RWPE2 (cell line): Measurements from ENCODE around the gene LRCH1.

ENCODE experiments used
- ATAC-seq: fragments of 200-7000 bp; cut with Tn5 transposase; 3 replicates; pipeline ENCODE4 v1.9.1; 2021; ENCODE audit warnings: low read depth
- DNase-seq: peaks from one replicate; pipeline ENCODE4 v3.0.0-alpha.2; 2020; ENCODE audit warnings: low spot score
- H3K27ac ChIP-seq: fragments of 450-650 bp; 2 replicates; pipeline ENCODE4 v1.5.1; 2017; ENCODE audit warnings: mild to moderate bottlenecking; ENCODE audit not compliant: poor library complexity, severe bottlenecking
- H3K27me3 ChIP-seq: fragments of 250-450 bp; sonication (Bioruptor Pico); 2 replicates; pipeline ENCODE4 v1.5.1; 2021; ENCODE audit warnings: mild to moderate bottlenecking, moderate library complexity; ENCODE audit not compliant: insufficient read depth, poor library complexity, severe bottlenecking
- H3K36me3 ChIP-seq: fragments of 250-450 bp; sonication (Bioruptor Pico); 2 replicates; pipeline ENCODE4 v1.5.1; 2020; ENCODE audit warnings: low read depth, mild to moderate bottlenecking, moderate library complexity
- H3K4me1 ChIP-seq: fragments of 250-450 bp; sonication (Bioruptor Pico); 2 replicates; pipeline ENCODE4 v1.5.1; 2021; ENCODE audit warnings: mild to moderate bottlenecking, moderate library complexity; ENCODE audit not compliant: insufficient read depth, poor library complexity, severe bottlenecking
- H3K4me3 ChIP-seq: fragments of 250-450 bp; sonication (Bioruptor Pico); 2 replicates; pipeline ENCODE4 v1.5.1; 2021; ENCODE audit warnings: mild to moderate bottlenecking, moderate library complexity; ENCODE audit not compliant: severe bottlenecking
- H3K9me3 ChIP-seq: fragments of 250-450 bp; sonication (Bioruptor Pico); 2 replicates; pipeline ENCODE4 v1.5.1; 2021; ENCODE audit warnings: mild to moderate bottlenecking, moderate library complexity; ENCODE audit not compliant: severe bottlenecking
- TF ChIP-seq, protein P1 (sequence below): fragments of 450-650 bp; IDR thresholded peaks from one replicate; pipeline ENCODE4 v1.5.1; 2017; ENCODE audit warnings: mild to moderate bottlenecking, moderate library complexity; ENCODE audit not compliant: poor library complexity, severe bottlenecking

LRCH1 gene

DNA sequence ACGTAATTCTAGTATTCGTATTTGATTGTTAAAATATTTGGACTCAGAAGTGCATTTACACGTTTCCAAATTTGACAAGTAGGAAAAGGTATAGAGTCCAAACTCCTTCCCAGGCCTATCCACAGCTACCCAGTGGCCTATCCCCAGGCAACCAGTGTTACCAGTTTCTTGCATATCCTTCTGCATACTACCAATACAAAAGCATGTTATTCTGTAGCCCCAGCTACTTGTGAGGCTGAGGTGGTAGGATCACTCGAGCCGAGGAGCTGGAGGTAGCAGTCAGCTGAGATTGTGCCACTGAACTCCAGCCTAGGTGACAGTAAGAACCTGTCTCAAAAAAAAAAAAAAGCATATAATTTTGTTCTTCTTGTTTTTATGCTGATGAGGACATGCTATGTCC is 67.1 kb downstream of the LRCH1 start:
- Histone ChIP-seq H3K4me1 (peaks cover 10% of the 10 kb centered on the region), H3K9me3 (no peaks in the 10 kb centered on the region), H3K36me3 (no peaks in the 10 kb centered on the region), H3K27ac (no peak overlapping the region), H3K27me3 (no peaks in the 10 kb centered on the region), H3K4me3 (no peak overlapping the region)
- DNase-seq (no peak), ATAC-seq (no peak)
- TF ChIP-seq, protein P1, sequence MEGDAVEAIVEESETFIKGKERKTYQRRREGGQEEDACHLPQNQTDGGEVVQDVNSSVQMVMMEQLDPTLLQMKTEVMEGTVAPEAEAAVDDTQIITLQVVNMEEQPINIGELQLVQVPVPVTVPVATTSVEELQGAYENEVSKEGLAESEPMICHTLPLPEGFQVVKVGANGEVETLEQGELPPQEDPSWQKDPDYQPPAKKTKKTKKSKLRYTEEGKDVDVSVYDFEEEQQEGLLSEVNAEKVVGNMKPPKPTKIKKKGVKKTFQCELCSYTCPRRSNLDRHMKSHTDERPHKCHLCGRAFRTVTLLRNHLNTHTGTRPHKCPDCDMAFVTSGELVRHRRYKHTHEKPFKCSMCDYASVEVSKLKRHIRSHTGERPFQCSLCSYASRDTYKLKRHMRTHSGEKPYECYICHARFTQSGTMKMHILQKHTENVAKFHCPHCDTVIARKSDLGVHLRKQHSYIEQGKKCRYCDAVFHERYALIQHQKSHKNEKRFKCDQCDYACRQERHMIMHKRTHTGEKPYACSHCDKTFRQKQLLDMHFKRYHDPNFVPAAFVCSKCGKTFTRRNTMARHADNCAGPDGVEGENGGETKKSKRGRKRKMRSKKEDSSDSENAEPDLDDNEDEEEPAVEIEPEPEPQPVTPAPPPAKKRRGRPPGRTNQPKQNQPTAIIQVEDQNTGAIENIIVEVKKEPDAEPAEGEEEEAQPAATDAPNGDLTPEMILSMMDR, result no peak

DNA sequence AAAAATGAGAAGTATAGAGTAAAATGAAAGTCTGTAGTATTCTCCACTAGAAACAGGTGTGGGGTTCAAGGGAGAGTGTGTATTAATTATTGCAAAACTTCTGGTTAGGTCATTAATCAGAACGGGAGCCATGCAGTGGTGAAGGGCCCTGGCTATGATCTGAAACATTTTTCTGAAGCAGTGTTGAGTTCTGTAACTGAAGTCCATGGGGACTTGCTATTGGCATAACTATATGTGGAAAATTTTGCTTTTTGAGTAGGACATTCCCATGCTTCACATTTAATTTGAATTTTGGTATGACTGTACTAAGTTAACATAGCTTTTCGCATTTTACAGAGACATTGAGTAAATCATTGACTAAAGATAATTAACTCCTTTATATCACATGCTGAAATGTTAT is 67.5 kb downstream of the LRCH1 start:
- TF ChIP-seq, protein P1, result no peak
- no peaks in the 10 kb centered on the region for H3K9me3 ChIP-seq
- no peaks in the 10 kb centered on the region for H3K27me3 ChIP-seq
- ATAC-seq (no peak), DNase-seq (no peak)
- H3K36me3 ChIP-seq, result no peaks in the 10 kb centered on the region
- H3K27ac ChIP-seq, result no peak overlapping the region
- no peak overlapping the region for H3K4me3 ChIP-seq
- H3K4me1 ChIP-seq, result peaks cover 6% of the 10 kb centered on the region

DNA sequence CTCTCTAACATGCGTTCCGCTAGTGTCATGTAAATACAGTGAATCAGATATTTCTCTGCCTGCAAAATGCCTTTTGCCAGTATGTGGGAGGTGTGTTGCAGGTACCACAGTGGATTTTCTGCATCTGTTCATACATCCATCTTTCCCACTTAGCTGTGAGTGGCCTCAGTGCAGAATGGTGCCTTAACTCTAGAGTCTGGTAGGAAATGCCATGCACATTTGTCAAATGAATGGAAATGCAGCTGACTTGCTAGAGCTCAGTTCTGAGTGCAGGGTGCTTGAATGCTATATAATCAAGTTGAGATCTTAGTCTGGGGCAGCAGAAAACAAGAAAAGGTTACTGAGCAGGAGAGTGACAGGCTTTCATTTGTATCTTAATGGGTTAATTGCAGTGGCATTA is 68.2 kb downstream of the LRCH1 start:
- Histone ChIP-seq H3K27ac (no peak overlapping the region), H3K4me1 (peaks cover 3% of the 10 kb centered on the region), H3K9me3 (no peaks in the 10 kb centered on the region), H3K27me3 (no peaks in the 10 kb centered on the region), H3K36me3 (no peaks in the 10 kb centered on the region), H3K4me3 (no peak overlapping the region)
- DNase-seq, result no peak
- TF ChIP-seq, protein P1, result no peak
- ATAC-seq, result no peak

DNA sequence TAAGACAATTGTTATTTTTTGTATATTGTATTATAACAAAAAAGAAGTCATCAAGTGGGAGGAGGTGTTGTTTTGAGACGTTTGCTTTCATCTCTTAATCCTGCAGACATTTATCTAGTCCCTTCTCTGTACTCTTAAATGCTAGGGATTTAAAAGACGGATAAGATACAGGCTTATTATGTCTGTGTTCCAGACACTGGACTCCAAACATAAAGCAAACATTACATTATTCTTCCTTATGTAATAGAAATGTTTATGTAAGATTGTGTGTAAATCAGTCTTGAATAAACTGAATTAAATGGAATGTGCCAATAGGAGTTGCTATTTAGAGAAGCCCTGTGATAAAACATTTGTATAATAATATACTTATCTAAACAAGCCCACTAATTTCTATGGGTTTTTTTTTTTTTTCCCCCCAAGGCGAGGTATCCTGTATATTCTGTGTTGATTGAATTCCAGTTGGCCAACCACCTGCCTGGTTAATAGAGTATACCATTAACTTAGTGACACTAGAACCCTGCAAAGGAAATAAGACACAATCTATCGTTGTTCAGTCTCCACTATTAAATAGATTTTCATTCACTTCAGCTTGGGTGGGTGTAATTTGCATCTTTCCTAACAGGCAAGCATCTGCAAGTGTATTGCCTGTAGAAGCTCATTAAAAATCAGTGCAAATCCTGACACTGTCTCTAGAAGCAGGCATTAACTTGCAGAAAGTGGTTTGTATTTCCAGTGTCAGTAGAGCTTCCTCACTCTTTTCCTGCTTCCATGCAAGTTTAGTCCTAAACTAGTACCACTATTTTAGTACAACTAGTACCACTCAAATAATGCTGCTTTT is 69.0 kb downstream of the LRCH1 start:
- DNase-seq, result no peak
- H3K27me3 ChIP-seq, result no peaks in the 10 kb centered on the region
- no peak for ATAC-seq
- no peaks in the 10 kb centered on the region for H3K9me3 ChIP-seq
- no peaks in the 10 kb centered on the region for H3K36me3 ChIP-seq
- H3K4me3 ChIP-seq, result no peak overlapping the region
- H3K4me1 ChIP-seq, result peaks cover 3% of the 10 kb centered on the region
- H3K27ac ChIP-seq, result no peak overlapping the region
- TF ChIP-seq, protein P1, result no peak

DNA sequence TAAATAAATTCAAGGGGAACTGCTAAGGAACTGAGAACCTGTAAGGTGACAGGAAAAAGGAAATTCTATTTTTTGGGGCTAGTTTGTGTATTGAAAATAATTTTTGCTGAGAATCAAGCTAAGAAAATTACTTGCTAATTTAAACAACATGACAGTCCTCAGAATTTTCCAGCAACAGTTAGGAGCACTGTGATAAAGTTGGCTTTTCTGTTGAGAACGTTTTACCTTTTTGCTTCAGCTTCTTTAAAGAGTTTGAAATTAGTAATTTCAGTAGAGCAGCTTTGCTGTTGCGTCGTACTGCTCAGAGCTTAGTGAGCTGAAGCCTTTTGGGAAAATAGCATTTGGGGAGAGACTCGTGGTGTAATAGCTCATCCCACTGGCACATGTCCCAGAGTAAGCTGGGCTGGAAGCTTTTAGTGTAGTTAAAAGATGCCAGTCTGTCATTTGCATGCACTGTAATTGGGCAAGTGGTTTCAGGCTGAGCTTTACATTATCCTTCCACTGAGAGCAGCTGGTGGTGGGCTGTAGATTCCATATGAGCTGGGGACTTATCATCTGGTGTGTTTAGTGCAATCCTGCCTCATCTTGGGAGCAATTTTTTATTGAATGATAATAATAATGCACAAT is 69.8 kb downstream of the LRCH1 start:
- Histone ChIP-seq H3K4me1 (peaks cover 3% of the 10 kb centered on the region), H3K27ac (no peak overlapping the region), H3K9me3 (no peaks in the 10 kb centered on the region), H3K36me3 (no peaks in the 10 kb centered on the region), H3K4me3 (no peak overlapping the region), H3K27me3 (no peaks in the 10 kb centered on the region)
- TF ChIP-seq, protein P1, result no peak
- no peak for DNase-seq
- ATAC-seq, result no peak
